HG03097 (cell line): ENCODE results near the gene BCL11B.

ENCODE experiments used
- ATAC-seq: cut with Tn5 transposase; IDR thresholded peaks from one replicate; pipeline ENCODE4 v1.9.1; 2021; ENCODE audit not compliant: unreplicated experiment, low FRiP score

Gene BCL11B

GRCh38 chr14:99124482-99125105 is 147.4 kb downstream of the BCL11B start:
- ATAC-seq, result no peak

DNA sequence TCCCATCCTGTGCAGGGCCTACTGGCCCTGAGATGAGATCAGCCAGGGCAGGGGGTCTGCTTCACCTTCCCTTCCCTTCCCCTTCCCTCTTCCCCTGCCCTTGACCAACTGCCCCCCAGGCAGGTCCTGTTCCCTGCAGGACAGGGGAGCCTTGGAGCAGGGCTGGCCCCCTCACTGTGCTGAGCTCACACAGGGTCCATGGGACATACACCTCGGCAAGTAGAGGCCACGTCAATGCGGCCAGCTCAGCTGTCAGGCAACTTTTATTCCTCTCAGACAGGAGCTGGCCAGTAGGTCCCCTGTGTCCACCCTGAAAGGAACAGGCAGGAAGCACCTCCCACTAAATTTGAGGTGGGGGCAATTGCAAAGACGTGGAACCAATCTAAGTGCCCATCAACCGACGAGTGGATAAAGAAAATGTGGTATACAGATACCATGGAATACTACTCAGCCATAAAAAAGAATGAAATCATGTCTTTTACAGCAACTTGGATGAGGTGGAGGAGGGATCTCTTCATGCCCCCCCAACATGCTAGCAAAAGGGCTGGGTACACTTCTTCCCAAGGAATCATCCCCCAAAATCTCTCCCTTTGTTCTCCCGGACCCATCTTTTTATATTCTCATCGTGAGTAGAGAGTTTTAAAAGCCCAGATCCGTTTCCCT is 148.7 kb downstream of the BCL11B start:
- ATAC-seq, result no peak

DNA sequence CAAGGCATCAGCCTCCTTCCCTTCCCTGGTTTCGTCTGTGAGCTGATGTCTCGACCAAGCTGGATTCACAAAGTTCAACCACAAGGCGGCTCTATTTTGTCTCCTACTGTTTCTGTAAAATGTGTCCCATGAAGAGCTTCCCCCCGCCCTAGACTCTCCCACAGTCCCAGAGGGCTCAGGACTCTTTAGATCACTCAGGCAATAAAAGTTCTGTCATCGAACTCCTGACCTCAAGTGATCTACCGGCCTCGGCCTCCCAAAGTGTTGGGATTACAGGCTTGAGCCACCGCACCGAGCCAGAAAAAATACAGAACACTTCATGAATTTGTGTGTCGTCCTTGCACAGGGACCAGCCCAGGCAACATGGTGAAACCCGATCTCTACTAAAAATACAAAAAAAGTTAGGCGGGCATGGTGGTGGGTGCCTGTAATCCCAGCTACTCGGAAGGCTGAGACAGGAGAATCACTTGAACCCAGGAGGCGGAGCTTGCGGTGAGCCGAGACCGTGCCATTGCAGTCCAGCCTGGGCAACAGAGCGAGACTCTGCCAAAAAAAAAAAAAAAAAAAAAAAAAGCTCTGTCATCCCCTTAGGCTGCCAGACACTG is 149.4 kb downstream of the BCL11B start:
- ATAC-seq, result no peak

- no peak for ATAC-seq
These were observed 150.6 kb downstream of the BCL11B start for GRCh38 chr14:99121319-99121875.

DNA sequence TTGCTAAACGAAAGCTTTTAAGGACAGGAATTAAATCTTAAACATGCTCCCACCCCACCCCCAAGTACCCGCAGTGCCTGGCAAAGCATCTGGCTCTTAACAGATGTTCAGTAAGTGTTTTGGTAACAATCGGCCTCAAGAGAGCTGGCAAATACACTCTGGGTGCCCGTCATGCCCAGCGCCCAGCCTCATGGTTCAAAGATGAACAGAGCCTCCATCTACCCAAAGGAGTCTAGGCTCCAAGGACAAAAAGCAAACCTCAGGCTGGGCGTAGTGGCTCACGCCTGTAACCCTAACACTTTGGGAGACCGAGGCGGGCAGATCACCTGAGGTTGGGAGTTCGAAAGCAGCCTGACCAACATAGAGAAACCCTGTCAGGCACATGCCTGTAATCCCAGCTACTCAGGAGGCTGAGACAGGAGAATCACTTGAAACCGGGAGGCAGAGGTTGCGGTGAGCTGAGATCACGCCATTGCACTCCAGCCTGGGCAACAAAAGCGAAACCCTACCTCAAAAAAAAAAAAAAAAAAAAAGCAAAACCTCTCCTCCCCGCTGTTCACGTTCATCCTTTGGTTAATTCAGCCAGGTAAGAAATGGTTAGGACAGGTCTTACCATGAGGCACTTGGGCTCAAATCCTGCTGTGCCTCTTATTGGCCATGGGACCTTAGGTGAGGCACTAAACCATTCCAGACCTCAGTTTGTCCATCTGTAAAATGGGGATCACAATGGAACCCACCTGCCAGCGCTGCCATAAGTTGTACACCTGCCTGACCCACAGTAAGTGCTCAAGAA is 151.3 kb downstream of the BCL11B start:
- no peak for ATAC-seq

GRCh38 chr14:99119554-99120525 is 152.2 kb downstream of the BCL11B start:
- no peak for ATAC-seq
